ENCODE data around the gene MIEF2. TPM values are rescaled to one million over a fixed set of nuclear protein-coding genes. Genes with fewer than 3 reads are reported as not detected.

Gene MIEF2
- total RNA-seq, 2 donors from 2014 or later: 7.8 to 9.4 TPM

- Mint-ChIP-seq H3K4me1 (ENCODE audit: low read depth) (no peaks in the 10 kb centered on the region), H3K27ac (no peak overlapping the region), H3K27me3 (ENCODE audit: low read depth) (no peaks in the 10 kb centered on the region), H3K36me3 (ENCODE audit: insufficient read depth in 2 of 2) (peaks cover 3 to 4% of the 10 kb centered on the region in 2 donors), H3K4me3 (no peak overlapping the region), H3K9me3 (no peaks in the 10 kb centered on the region)
- DNase-seq (no peak), ATAC-seq (replicated peaks in 1 of 2) (no peak)
These were observed 15.3 kb upstream of the MIEF2 start for GRCh38 chr17:18245038-18245776.

- Mint-ChIP-seq H3K9me3 (no peaks in the 10 kb centered on the region), H3K4me1 (ENCODE audit: low read depth) (no peaks in the 10 kb centered on the region), H3K36me3 (ENCODE audit: insufficient read depth in 2 of 2) (peaks cover 3 to 4% of the 10 kb centered on the region in 2 donors)
These were observed 14.2 kb upstream of the MIEF2 start for GRCh38 chr17:18246109-18246725.

GRCh38 chr17:18246880-18247612 lies 13.4 kb upstream of the MIEF2 start:
- no peaks in the 10 kb centered on the region for H3K27me3 Mint-ChIP-seq (ENCODE audit: low read depth)
- H3K4me1 Mint-ChIP-seq (ENCODE audit: low read depth): no peaks in the 10 kb centered on the region
- DNase-seq: peak; percentile 31 to 44
- H3K9me3 Mint-ChIP-seq: no peaks in the 10 kb centered on the region
- peaks cover 3 to 4% of the 10 kb centered on the region in 2 donors for H3K36me3 Mint-ChIP-seq (ENCODE audit: insufficient read depth in 2 of 2)
- no peak overlapping the region for H3K27ac Mint-ChIP-seq
- no peak overlapping the region for H3K4me3 Mint-ChIP-seq
- no peak for ATAC-seq (replicated peaks in 1 of 2)

More at GRCh38 chr17:18246109-18246725, 14.2 kb upstream of the MIEF2 start:
- DNase-seq (no peak), ATAC-seq (replicated peaks in 1 of 2) (no peak)
- Mint-ChIP-seq H3K27me3 (ENCODE audit: low read depth) (no peaks in the 10 kb centered on the region), H3K27ac (no peak overlapping the region), H3K4me3 (no peak overlapping the region)

- Mint-ChIP-seq H3K9me3 (no peaks in the 10 kb centered on the region), H3K36me3 (ENCODE audit: insufficient read depth in 2 of 2) (peaks cover 4% of the 10 kb centered on the region in 2 donors), H3K27ac (no peak overlapping the region), H3K4me3 (no peak overlapping the region), H3K4me1 (ENCODE audit: low read depth) (no peaks in the 10 kb centered on the region), H3K27me3 (ENCODE audit: low read depth) (no peaks in the 10 kb centered on the region)
- DNase-seq (no peak), ATAC-seq (replicated peaks in 1 of 2) (no peak)
These were observed 12.9 kb upstream of the MIEF2 start for GRCh38 chr17:18247613-18248001.

- H3K9me3 Mint-ChIP-seq: no peaks in the 10 kb centered on the region
- peak; percentile 68 to 74 for ATAC-seq (replicated peaks in 1 of 2)
- peaks cover 4 to 7% of the 10 kb centered on the region in 2 donors for H3K36me3 Mint-ChIP-seq (ENCODE audit: insufficient read depth in 2 of 2)
- H3K27me3 Mint-ChIP-seq (ENCODE audit: low read depth): no peaks in the 10 kb centered on the region
- no peak overlapping the region for H3K4me3 Mint-ChIP-seq
- DNase-seq: peak; percentile 68 to 71
- H3K27ac Mint-ChIP-seq: peak overlapping the region; percentile 64
- H3K4me1 Mint-ChIP-seq (ENCODE audit: low read depth): no peaks in the 10 kb centered on the region
These were observed 12.1 kb upstream of the MIEF2 start for GRCh38 chr17:18248300-18248731.

- H3K27ac Mint-ChIP-seq: no peak overlapping the region
These were observed 11.7 kb upstream of the MIEF2 start for GRCh38 chr17:18248811-18249210.

GRCh38 chr17:18250259-18250658 lies 10.2 kb upstream of the MIEF2 start:
- Mint-ChIP-seq H3K36me3 (ENCODE audit: insufficient read depth in 2 of 2) (peaks cover 4 to 10% of the 10 kb centered on the region in 2 donors), H3K27me3 (ENCODE audit: low read depth) (no peaks in the 10 kb centered on the region), H3K9me3 (no peaks in the 10 kb centered on the region), H3K4me1 (ENCODE audit: low read depth) (no peaks in the 10 kb centered on the region), H3K4me3 (no peak overlapping the region), H3K27ac (no peak overlapping the region)
- no peak for DNase-seq
- no peak for ATAC-seq (replicated peaks in 1 of 2)

More at GRCh38 chr17:18248811-18249210, 11.7 kb upstream of the MIEF2 start:
- Mint-ChIP-seq H3K9me3 (no peaks in the 10 kb centered on the region), H3K4me1 (ENCODE audit: low read depth) (no peaks in the 10 kb centered on the region), H3K27me3 (ENCODE audit: low read depth) (no peaks in the 10 kb centered on the region), H3K36me3 (ENCODE audit: insufficient read depth in 2 of 2) (peaks cover 4 to 9% of the 10 kb centered on the region in 2 donors), H3K4me3 (no peak overlapping the region)
- DNase-seq (no peak), ATAC-seq (replicated peaks in 1 of 2) (no peak)

- Mint-ChIP-seq H3K36me3 (ENCODE audit: insufficient read depth in 2 of 2) (peaks cover 4 to 10% of the 10 kb centered on the region in 2 donors), H3K4me1 (ENCODE audit: low read depth) (no peaks in the 10 kb centered on the region), H3K27ac (no peak overlapping the region), H3K27me3 (ENCODE audit: low read depth) (no peaks in the 10 kb centered on the region), H3K9me3 (no peaks in the 10 kb centered on the region), H3K4me3 (no peak overlapping the region)
- DNase-seq (no peak), ATAC-seq (replicated peaks in 1 of 2) (no peak)
These were observed 9.8 kb upstream of the MIEF2 start for GRCh38 chr17:18250708-18251107.

- DNase-seq (no peak), ATAC-seq (replicated peaks in 1 of 2) (no peak)
- H3K36me3 Mint-ChIP-seq (ENCODE audit: insufficient read depth in 2 of 2): peaks cover 4 to 10% of the 10 kb centered on the region in 2 donors
- no peak overlapping the region for H3K4me3 Mint-ChIP-seq
- no peaks in the 10 kb centered on the region for H3K27me3 Mint-ChIP-seq (ENCODE audit: low read depth)
- no peaks in the 10 kb centered on the region for H3K4me1 Mint-ChIP-seq (ENCODE audit: low read depth)
- H3K27ac Mint-ChIP-seq: no peak overlapping the region
- no peaks in the 10 kb centered on the region for H3K9me3 Mint-ChIP-seq
These were observed 9.3 kb upstream of the MIEF2 start for GRCh38 chr17:18251204-18251603.

- Mint-ChIP-seq H3K4me1 (ENCODE audit: low read depth) (peaks cover 9% of the 10 kb centered on the region), H3K36me3 (ENCODE audit: insufficient read depth in 2 of 2) (peaks cover 3 to 10% of the 10 kb centered on the region in 2 donors), H3K9me3 (no peaks in the 10 kb centered on the region), H3K4me3 (no peak overlapping the region), H3K27me3 (ENCODE audit: low read depth) (no peaks in the 10 kb centered on the region), H3K27ac (no peak overlapping the region)
- DNase-seq (no peak), ATAC-seq (replicated peaks in 1 of 2) (no peak)
These were observed 8.3 kb upstream of the MIEF2 start for GRCh38 chr17:18252160-18252559.

- Mint-ChIP-seq H3K27ac (no peak overlapping the region), H3K9me3 (no peaks in the 10 kb centered on the region), H3K4me1 (ENCODE audit: low read depth) (peaks cover 18% of the 10 kb centered on the region), H3K4me3 (no peak overlapping the region), H3K27me3 (ENCODE audit: low read depth) (no peaks in the 10 kb centered on the region), H3K36me3 (ENCODE audit: insufficient read depth in 2 of 2) (peaks cover 2 to 10% of the 10 kb centered on the region in 2 donors)
- DNase-seq: no peak
- ATAC-seq (replicated peaks in 1 of 2): no peak
These were observed 7.1 kb upstream of the MIEF2 start for GRCh38 chr17:18253187-18253884.

- Mint-ChIP-seq H3K9me3 (no peaks in the 10 kb centered on the region), H3K36me3 (ENCODE audit: insufficient read depth in 2 of 2) (peaks cover 2 to 10% of the 10 kb centered on the region in 2 donors), H3K27me3 (ENCODE audit: low read depth) (no peaks in the 10 kb centered on the region), H3K27ac (no peak overlapping the region), H3K4me1 (ENCODE audit: low read depth) (peaks cover 18% of the 10 kb centered on the region), H3K4me3 (no peak overlapping the region)
- ATAC-seq (replicated peaks in 1 of 2) (no peak), DNase-seq (no peak)
These were observed 6.3 kb upstream of the MIEF2 start for GRCh38 chr17:18253947-18254821.

Data from activated T-cell treated with anti-CD3 and anti-CD28 coated beads, Interleukin-2, amount 50 U/mL, for 72 hours (primary cell).